Subcutaneous abdominal adipose tissue (tissue), 5 donors: ENCODE data around the gene LATS2.

Experiments used
- H3K27ac ChIP-seq: one replicate; pipeline ENCODE4 v1.7.0; 2013; ENCODE audit warnings: low read depth, mild to moderate bottlenecking, inconsistent platforms, low read length, moderate library complexity
- H3K27me3 ChIP-seq, 5 donors: one replicate each; pipeline ENCODE4 v1.7.0; 2013; ENCODE audit warnings: low read length in 5 of 5, inconsistent platforms in 1 of 5; ENCODE audit not compliant: control insufficient read depth in 5 of 5, insufficient read depth in 4 of 5
- H3K36me3 ChIP-seq, 5 donors: one replicate each; pipeline ENCODE4 v1.7.0; 2013; ENCODE audit warnings: low read length in 5 of 5; ENCODE audit not compliant: control insufficient read depth in 5 of 5, insufficient read depth in 5 of 5
- H3K4me1 ChIP-seq, 5 donors: one replicate each; pipeline ENCODE4 v1.7.0; 2013; ENCODE audit warnings: low read length in 5 of 5, mild to moderate bottlenecking in 3 of 5, moderate library complexity in 1 of 5; ENCODE audit not compliant: control insufficient read depth in 5 of 5, insufficient read depth in 5 of 5
- H3K4me3 ChIP-seq, 5 donors: one replicate each; pipeline ENCODE4 v1.7.0; 2013; ENCODE audit warnings: low read length in 5 of 5, low read depth in 1 of 5
- H3K9ac ChIP-seq, 5 donors: one replicate each; pipeline ENCODE4 v1.7.0; 2013; ENCODE audit warnings: low read length in 5 of 5, mild to moderate bottlenecking in 4 of 5, moderate library complexity in 3 of 5
- H3K9me3 ChIP-seq, 5 donors: one replicate each; pipeline ENCODE4 v1.7.0; 2013; ENCODE audit warnings: low read length in 5 of 5; ENCODE audit not compliant: control insufficient read depth in 5 of 5
- donor health status: healthy.
- donor health status: healthy.
- donor health status: healthy.
- donor health status: healthy.
- donor health status: healthy.

LATS2 gene

GRCh38 chr13:21088534-21088933, 27.1 kb upstream of the LATS2 start:
- Histone ChIP-seq H3K27me3 (no peaks in the 10 kb centered on the region), H3K36me3 (no peaks in the 10 kb centered on the region), H3K9ac (no peak overlapping the region), H3K4me1 (no peaks in the 10 kb centered on the region), H3K9me3 (no peaks in the 10 kb centered on the region), H3K4me3 (no peak overlapping the region), H3K27ac (no peak overlapping the region)

GRCh38 chr13:21086929-21087328, 25.5 kb upstream of the LATS2 start:
- Histone ChIP-seq H3K4me1 (no peaks in the 10 kb centered on the region), H3K4me3 (no peak overlapping the region)

GRCh38 chr13:21081926-21082325, 20.5 kb upstream of the LATS2 start:
- Histone ChIP-seq H3K27ac (no peak overlapping the region), H3K4me1 (peaks cover 2 to 18% (median 13%) of the 10 kb centered on the region in 5 donors), H3K27me3 (no peaks in the 10 kb centered on the region), H3K4me3 (no peak overlapping the region), H3K9me3 (no peaks in the 10 kb centered on the region), H3K36me3 (no peaks in the 10 kb centered on the region), H3K9ac (no peak overlapping the region)

More at GRCh38 chr13:21086929-21087328, 25.5 kb upstream of the LATS2 start:
- Histone ChIP-seq H3K27ac (no peak overlapping the region), H3K36me3 (no peaks in the 10 kb centered on the region), H3K27me3 (no peaks in the 10 kb centered on the region), H3K9ac (no peak overlapping the region), H3K9me3 (no peaks in the 10 kb centered on the region)

GRCh38 chr13:21080593-21080891, 19.2 kb upstream of the LATS2 start:
- Histone ChIP-seq H3K27me3 (no peaks in the 10 kb centered on the region), H3K4me1 (peaks cover 2 to 18% (median 13%) of the 10 kb centered on the region in 5 donors), H3K27ac (no peak overlapping the region), H3K4me3 (peak overlapping the region in 2 of 5 donors; percentile 32 to 55), H3K9ac (peak overlapping the region in 1 of 5 donors; percentile 11), H3K36me3 (no peaks in the 10 kb centered on the region), H3K9me3 (no peaks in the 10 kb centered on the region)

GRCh38 chr13:21079761-21080592, 18.6 kb upstream of the LATS2 start:
- peak overlapping the region; percentile 5 for H3K27ac ChIP-seq

GRCh38 chr13:21079221-21079620, 17.8 kb upstream of the LATS2 start:
- H3K4me1 ChIP-seq: peaks cover 9 to 32% (median 26%) of the 10 kb centered on the region in 5 donors
- no peaks in the 10 kb centered on the region for H3K27me3 ChIP-seq
- no peaks in the 10 kb centered on the region for H3K9me3 ChIP-seq
- peak overlapping the region; percentile 5 for H3K27ac ChIP-seq
- H3K36me3 ChIP-seq: no peaks in the 10 kb centered on the region
- H3K4me3 ChIP-seq: no peak overlapping the region
- peak overlapping the region in 1 of 5 donors; percentile 32 for H3K9ac ChIP-seq

More at GRCh38 chr13:21079761-21080592, 18.6 kb upstream of the LATS2 start:
- peak overlapping the region in 4 of 5 donors; percentile 31 to 55 (median 42) for H3K4me3 ChIP-seq
- H3K36me3 ChIP-seq: no peaks in the 10 kb centered on the region
- peaks cover 3 to 24% (median 19%) of the 10 kb centered on the region in 5 donors for H3K4me1 ChIP-seq
- H3K9me3 ChIP-seq: no peaks in the 10 kb centered on the region
- H3K9ac ChIP-seq: peak overlapping the region in 4 of 5 donors; percentile 11 to 35 (median 30)
- H3K27me3 ChIP-seq: no peaks in the 10 kb centered on the region

GRCh38 chr13:21078501-21078900, 17.1 kb upstream of the LATS2 start:
- no peak overlapping the region for H3K27ac ChIP-seq
- H3K4me3 ChIP-seq: no peak overlapping the region
- no peaks in the 10 kb centered on the region for H3K9me3 ChIP-seq
- peaks cover 9 to 32% (median 26%) of the 10 kb centered on the region in 5 donors for H3K4me1 ChIP-seq
- no peaks in the 10 kb centered on the region for H3K27me3 ChIP-seq
- no peak overlapping the region for H3K9ac ChIP-seq
- H3K36me3 ChIP-seq: no peaks in the 10 kb centered on the region

- Histone ChIP-seq H3K9me3 (no peaks in the 10 kb centered on the region), H3K4me1 (peaks cover 9 to 32% (median 26%) of the 10 kb centered on the region in 5 donors), H3K4me3 (no peak overlapping the region), H3K27me3 (no peaks in the 10 kb centered on the region), H3K9ac (no peak overlapping the region), H3K27ac (no peak overlapping the region), H3K36me3 (no peaks in the 10 kb centered on the region)
Observed at GRCh38 chr13:21077788-21078353, 16.5 kb upstream of the LATS2 start.

- no peak overlapping the region for H3K9ac ChIP-seq
- no peak overlapping the region for H3K4me3 ChIP-seq
- H3K36me3 ChIP-seq: no peaks in the 10 kb centered on the region
- peaks cover 9 to 32% (median 26%) of the 10 kb centered on the region in 5 donors for H3K4me1 ChIP-seq
- H3K9me3 ChIP-seq: no peaks in the 10 kb centered on the region
- no peaks in the 10 kb centered on the region for H3K27me3 ChIP-seq
- no peak overlapping the region for H3K27ac ChIP-seq
Observed at GRCh38 chr13:21077076-21077787, 15.8 kb upstream of the LATS2 start.

GRCh38 chr13:21076253-21076652, 14.9 kb upstream of the LATS2 start:
- Histone ChIP-seq H3K9me3 (no peaks in the 10 kb centered on the region), H3K36me3 (no peaks in the 10 kb centered on the region), H3K9ac (no peak overlapping the region), H3K27me3 (no peaks in the 10 kb centered on the region), H3K4me1 (peaks cover 9 to 34% (median 26%) of the 10 kb centered on the region in 5 donors), H3K4me3 (no peak overlapping the region), H3K27ac (no peak overlapping the region)
